HEK293 (cell line): Measurements from ENCODE around the gene SGPL1.

Source experiments
- CTCF ChIA-PET: fragments of 350-600 bp; formaldehyde crosslinking; extraction: SDS; loops from one replicate; lab custom pipeline; 2021; ENCODE audit warnings: antibody characterized with exemption; lab: Yijun Ruan, JAX
- POLR2A ChIA-PET: fragments of 300-600 bp; formaldehyde crosslinking; extraction: SDS; loops from one replicate; lab custom pipeline; 2020; ENCODE audit warnings: antibody characterized with exemption, inconsistent platforms; lab: Yijun Ruan, JAX
- H3K27ac ChIP-seq: fragments of 200-500 bp; sonication (Bioruptor generic); 2 replicates; pipeline ENCODE4 v1.5.1; 2014; ENCODE audit warnings: low read depth, low read length, control low read depth, inconsistent platforms; ENCODE audit errors: extremely low read depth
- H3K36me3 ChIP-seq, 2 experiments: fragments of 200-500 bp in 1 of 2; sonication (Bioruptor generic) in 1 of 2; 1 replicate in 1 of 2; 2 replicates in 1 of 2; pipeline ENCODE4 v1.5.1; 2014 to 2017; ENCODE audit warnings: inconsistent platforms in 2 of 2, low read length in 2 of 2; ENCODE audit not compliant: control insufficient read depth in 2 of 2, insufficient read depth in 1 of 2
- H3K4me1 ChIP-seq: fragments of 200-500 bp; sonication (Bioruptor generic); 2 replicates; pipeline ENCODE4 v1.5.1; 2014; ENCODE audit warnings: mild to moderate bottlenecking, low read length, inconsistent platforms; ENCODE audit not compliant: control insufficient read depth, insufficient read depth
- H3K4me3 ChIP-seq: 2 replicates; pipeline ENCODE4 v1.5.1; 2011; ENCODE audit warnings: low read depth, mild to moderate bottlenecking, control low read depth, low read length, moderate library complexity
- H3K9me3 ChIP-seq: fragments of 200-500 bp; sonication (Bioruptor generic); 2 replicates; pipeline ENCODE4 v1.5.1; 2014; ENCODE audit warnings: low read depth, low read length, inconsistent platforms; ENCODE audit not compliant: control insufficient read depth, insufficient read depth
- GLIS2 ChIP-seq: fragments of 450-650 bp; formaldehyde crosslinking; IDR thresholded peaks from 2 replicates; pipeline ENCODE4 v1.5.1; 2016; ENCODE audit warnings: missing biosample characterization, missing genetic modification characterization
- IKZF3 ChIP-seq: fragments of 450-650 bp; IDR thresholded peaks from 2 replicates; pipeline ENCODE4 v1.5.0; 2018; ENCODE audit warnings: missing biosample characterization, mild to moderate bottlenecking, missing genetic modification characterization, moderate library complexity
- INSM2 ChIP-seq: fragments of 450-650 bp; formaldehyde crosslinking; IDR thresholded peaks from 2 replicates; pipeline ENCODE4 v1.5.1; 2016; ENCODE audit warnings: missing biosample characterization, missing genetic modification characterization
- KLF16 ChIP-seq: fragments of 450-650 bp; formaldehyde crosslinking; IDR thresholded peaks from 2 replicates; pipeline ENCODE4 v1.5.1; 2017; ENCODE audit warnings: missing biosample characterization, missing genetic modification characterization
- OSR2 ChIP-seq: fragments of 450-650 bp; formaldehyde crosslinking; IDR thresholded peaks from 2 replicates; pipeline ENCODE4 v1.5.1; 2016; ENCODE audit warnings: missing biosample characterization, missing genetic modification characterization
- PRDM1 ChIP-seq: fragments of 450-650 bp; formaldehyde crosslinking; IDR thresholded peaks from 2 replicates; pipeline ENCODE4; 2016; ENCODE audit warnings: missing biosample characterization, missing genetic modification characterization
- PRDM6 ChIP-seq: fragments of 450-650 bp; formaldehyde crosslinking; IDR thresholded peaks from 2 replicates; pipeline ENCODE4 v1.5.1; 2017; ENCODE audit warnings: missing biosample characterization, missing genetic modification characterization
- SCRT2 ChIP-seq: fragments of 450-650 bp; formaldehyde crosslinking; IDR thresholded peaks from 2 replicates; pipeline ENCODE4 v1.5.1; 2016; ENCODE audit warnings: missing biosample characterization, missing genetic modification characterization
- SP2 ChIP-seq: fragments of 450-650 bp; formaldehyde crosslinking; IDR thresholded peaks from 2 replicates; pipeline ENCODE4 v1.5.1; 2016; ENCODE audit warnings: missing biosample characterization, missing genetic modification characterization
- SP7 ChIP-seq: fragments of 450-650 bp; formaldehyde crosslinking; IDR thresholded peaks from 2 replicates; pipeline ENCODE4 v1.5.1; 2016; ENCODE audit warnings: missing biosample characterization, missing genetic modification characterization
- TCF7L2 ChIP-seq: IDR thresholded peaks from 2 replicates; pipeline ENCODE4 v1.6.1; 2011; ENCODE audit warnings: low read depth, mild to moderate bottlenecking, inconsistent platforms, low read length, moderate library complexity, borderline replicate concordance
- ZBTB1 ChIP-seq: fragments of 450-650 bp; formaldehyde crosslinking; IDR thresholded peaks from 2 replicates; pipeline ENCODE4 v1.5.1; 2016; ENCODE audit warnings: missing biosample characterization, missing genetic modification characterization
- ZBTB6 ChIP-seq: fragments of 450-650 bp; formaldehyde crosslinking; IDR thresholded peaks from 2 replicates; pipeline ENCODE4 v1.5.1; 2017; ENCODE audit warnings: missing biosample characterization, missing genetic modification characterization
- ZIC2 ChIP-seq: fragments of 450-650 bp; formaldehyde crosslinking; IDR thresholded peaks from 2 replicates; pipeline ENCODE4 v1.5.1; 2016; ENCODE audit warnings: missing biosample characterization, missing genetic modification characterization
- ZNF24 ChIP-seq: fragments of 450-650 bp; formaldehyde crosslinking; IDR thresholded peaks from 2 replicates; pipeline ENCODE4 v1.5.1; 2016; ENCODE audit warnings: missing biosample characterization, missing genetic modification characterization
- ZNF394 ChIP-seq: fragments of 450-650 bp; formaldehyde crosslinking; IDR thresholded peaks from 2 replicates; pipeline ENCODE4 v1.5.1; 2016; ENCODE audit warnings: missing biosample characterization, missing genetic modification characterization, mild to moderate bottlenecking, moderate library complexity, borderline replicate concordance
- ZNF423 ChIP-seq: fragments of 450-650 bp; formaldehyde crosslinking; IDR thresholded peaks from 2 replicates; pipeline ENCODE4 v1.5.1; 2016; ENCODE audit warnings: missing biosample characterization, missing genetic modification characterization
- ZNF580 ChIP-seq: fragments of 450-650 bp; formaldehyde crosslinking; IDR thresholded peaks from 2 replicates; pipeline ENCODE4 v1.5.1; 2016; ENCODE audit warnings: missing biosample characterization, missing genetic modification characterization
- ZNF704 ChIP-seq: fragments of 450-650 bp; formaldehyde crosslinking; IDR thresholded peaks from 2 replicates; pipeline ENCODE4 v1.5.1; 2016; ENCODE audit warnings: missing biosample characterization, missing genetic modification characterization
- ZXDB ChIP-seq: fragments of 450-650 bp; formaldehyde crosslinking; IDR thresholded peaks from 2 replicates; pipeline ENCODE4 v1.5.1; 2016; ENCODE audit warnings: missing biosample characterization, missing genetic modification characterization
- TF ChIP-seq, protein P1 (sequence below): sonication (generic); formaldehyde crosslinking; IDR thresholded peaks from 2 replicates; pipeline ENCODE4 v1.8.1; 2022; ENCODE audit warnings: mild to moderate bottlenecking, moderate library complexity, missing genetic modification reagents
- TF ChIP-seq, protein P2 (sequence below): fragments of 450-650 bp; formaldehyde crosslinking; IDR thresholded peaks from 2 replicates; pipeline ENCODE4 v1.5.1; 2016; ENCODE audit warnings: missing biosample characterization, missing genetic modification characterization, borderline replicate concordance
- TF ChIP-seq, protein P3 (sequence below): fragments of 450-650 bp; formaldehyde crosslinking; IDR thresholded peaks from 2 replicates; pipeline ENCODE4 v1.5.1; 2017; ENCODE audit warnings: missing biosample characterization, missing genetic modification characterization
- TF ChIP-seq, protein P4 (sequence below): fragments of 450-650 bp; formaldehyde crosslinking; IDR thresholded peaks from 2 replicates; pipeline ENCODE4 v1.5.1; 2017; ENCODE audit warnings: missing biosample characterization, mild to moderate bottlenecking, missing genetic modification characterization, moderate library complexity

The SGPL1 gene

GRCh38 chr10:70927189-70927943 lies 111.6 kb downstream of the SGPL1 start:
- Histone ChIP-seq H3K4me3 (no peak overlapping the region), H3K4me1 (peaks cover 12% of the 10 kb centered on the region), H3K36me3 (no peaks in the 10 kb centered on the region), H3K9me3 (no peaks in the 10 kb centered on the region), H3K27ac (no peak overlapping the region)
- ChIA-PET CTCF (interaction anchor here (0.7 to 5.5 kb wide), 9 partner anchors 10 to 357 kb away, joined by 3 to 48 read pairs (median 12); no protein-coding TSS in a partner anchor), POLR2A (no interaction called here)
- TF ChIP-seq ZNF423 (peak; percentile 79; the same call in 1 of the 2 replicates), KLF16 (0 out of 2 replicates have a peak, but pooled peaks have one; percentile 38), SP7 (tag by site-specific recombination) (peak; percentile 58; the same call in 1 of the 2 replicates), ZNF24 (tag by site-specific recombination) (0 out of 2 replicates have a peak, but pooled peaks have one; percentile 19), ZBTB1 (tag by site-specific recombination) (no peak), PRDM1 (tag by site-specific recombination) (no peak), ZXDB (tag by site-specific recombination) (peak; percentile 48; the same call in 1 of the 2 replicates), GLIS2 (tag by site-specific recombination) (peak; percentile 32; the same call in 1 of the 2 replicates), INSM2 (tag by site-specific recombination) (no peak), SCRT2 (tag by site-specific recombination) (no peak), TCF7L2 (peak; percentile 39; the same call in 1 of the 2 replicates), ZNF580 (tag by site-specific recombination) (no peak), SP2 (tag by site-specific recombination) (no peak), ZIC2 (tag by site-specific recombination) (peak; percentile 87), ZBTB6 (tag by site-specific recombination) (no peak), ZNF394 (peak; percentile 44; the same call in 1 of the 2 replicates), ZNF704 (tag by site-specific recombination) (no peak), PRDM6 (tag by site-specific recombination) (peak; percentile 67), OSR2 (peak; percentile 48; the same call in 1 of the 2 replicates), IKZF3 (tag by site-specific recombination) (peak; percentile 48; the same call in 1 of the 2 replicates)
- TF ChIP-seq, protein P1, sequence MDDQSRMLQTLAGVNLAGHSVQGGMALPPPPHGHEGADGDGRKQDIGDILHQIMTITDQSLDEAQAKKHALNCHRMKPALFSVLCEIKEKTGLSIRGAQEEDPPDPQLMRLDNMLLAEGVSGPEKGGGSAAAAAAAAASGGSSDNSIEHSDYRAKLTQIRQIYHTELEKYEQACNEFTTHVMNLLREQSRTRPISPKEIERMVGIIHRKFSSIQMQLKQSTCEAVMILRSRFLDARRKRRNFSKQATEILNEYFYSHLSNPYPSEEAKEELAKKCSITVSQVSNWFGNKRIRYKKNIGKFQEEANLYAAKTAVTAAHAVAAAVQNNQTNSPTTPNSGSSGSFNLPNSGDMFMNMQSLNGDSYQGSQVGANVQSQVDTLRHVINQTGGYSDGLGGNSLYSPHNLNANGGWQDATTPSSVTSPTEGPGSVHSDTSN (CRISPR knock-in tag), result no peak
- TF ChIP-seq, protein P2, sequence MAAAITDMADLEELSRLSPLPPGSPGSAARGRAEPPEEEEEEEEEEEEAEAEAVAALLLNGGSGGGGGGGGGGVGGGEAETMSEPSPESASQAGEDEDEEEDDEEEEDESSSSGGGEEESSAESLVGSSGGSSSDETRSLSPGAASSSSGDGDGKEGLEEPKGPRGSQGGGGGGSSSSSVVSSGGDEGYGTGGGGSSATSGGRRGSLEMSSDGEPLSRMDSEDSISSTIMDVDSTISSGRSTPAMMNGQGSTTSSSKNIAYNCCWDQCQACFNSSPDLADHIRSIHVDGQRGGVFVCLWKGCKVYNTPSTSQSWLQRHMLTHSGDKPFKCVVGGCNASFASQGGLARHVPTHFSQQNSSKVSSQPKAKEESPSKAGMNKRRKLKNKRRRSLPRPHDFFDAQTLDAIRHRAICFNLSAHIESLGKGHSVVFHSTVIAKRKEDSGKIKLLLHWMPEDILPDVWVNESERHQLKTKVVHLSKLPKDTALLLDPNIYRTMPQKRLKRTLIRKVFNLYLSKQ (tag by site-specific recombination), result no peak
- TF ChIP-seq, protein P3, sequence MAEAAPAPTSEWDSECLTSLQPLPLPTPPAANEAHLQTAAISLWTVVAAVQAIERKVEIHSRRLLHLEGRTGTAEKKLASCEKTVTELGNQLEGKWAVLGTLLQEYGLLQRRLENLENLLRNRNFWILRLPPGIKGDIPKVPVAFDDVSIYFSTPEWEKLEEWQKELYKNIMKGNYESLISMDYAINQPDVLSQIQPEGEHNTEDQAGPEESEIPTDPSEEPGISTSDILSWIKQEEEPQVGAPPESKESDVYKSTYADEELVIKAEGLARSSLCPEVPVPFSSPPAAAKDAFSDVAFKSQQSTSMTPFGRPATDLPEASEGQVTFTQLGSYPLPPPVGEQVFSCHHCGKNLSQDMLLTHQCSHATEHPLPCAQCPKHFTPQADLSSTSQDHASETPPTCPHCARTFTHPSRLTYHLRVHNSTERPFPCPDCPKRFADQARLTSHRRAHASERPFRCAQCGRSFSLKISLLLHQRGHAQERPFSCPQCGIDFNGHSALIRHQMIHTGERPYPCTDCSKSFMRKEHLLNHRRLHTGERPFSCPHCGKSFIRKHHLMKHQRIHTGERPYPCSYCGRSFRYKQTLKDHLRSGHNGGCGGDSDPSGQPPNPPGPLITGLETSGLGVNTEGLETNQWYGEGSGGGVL (tag by site-specific recombination), result no peak
- TF ChIP-seq, protein P4, sequence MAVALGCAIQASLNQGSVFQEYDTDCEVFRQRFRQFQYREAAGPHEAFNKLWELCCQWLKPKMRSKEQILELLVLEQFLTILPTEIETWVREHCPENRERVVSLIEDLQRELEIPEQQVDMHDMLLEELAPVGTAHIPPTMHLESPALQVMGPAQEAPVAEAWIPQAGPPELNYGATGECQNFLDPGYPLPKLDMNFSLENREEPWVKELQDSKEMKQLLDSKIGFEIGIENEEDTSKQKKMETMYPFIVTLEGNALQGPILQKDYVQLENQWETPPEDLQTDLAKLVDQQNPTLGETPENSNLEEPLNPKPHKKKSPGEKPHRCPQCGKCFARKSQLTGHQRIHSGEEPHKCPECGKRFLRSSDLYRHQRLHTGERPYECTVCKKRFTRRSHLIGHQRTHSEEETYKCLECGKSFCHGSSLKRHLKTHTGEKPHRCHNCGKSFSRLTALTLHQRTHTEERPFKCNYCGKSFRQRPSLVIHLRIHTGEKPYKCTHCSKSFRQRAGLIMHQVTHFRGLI (tag by site-specific recombination), result no peak
